GM19025 (cell line): ENCODE data around the gene MYO15B.

Source experiments
- ATAC-seq: cut with Tn5 transposase; IDR thresholded peaks from one replicate; pipeline ENCODE4 v1.9.1; 2021; ENCODE audit warnings: mild to moderate bottlenecking, low read depth, moderate library complexity; ENCODE audit not compliant: unreplicated experiment

Gene MYO15B

DNA sequence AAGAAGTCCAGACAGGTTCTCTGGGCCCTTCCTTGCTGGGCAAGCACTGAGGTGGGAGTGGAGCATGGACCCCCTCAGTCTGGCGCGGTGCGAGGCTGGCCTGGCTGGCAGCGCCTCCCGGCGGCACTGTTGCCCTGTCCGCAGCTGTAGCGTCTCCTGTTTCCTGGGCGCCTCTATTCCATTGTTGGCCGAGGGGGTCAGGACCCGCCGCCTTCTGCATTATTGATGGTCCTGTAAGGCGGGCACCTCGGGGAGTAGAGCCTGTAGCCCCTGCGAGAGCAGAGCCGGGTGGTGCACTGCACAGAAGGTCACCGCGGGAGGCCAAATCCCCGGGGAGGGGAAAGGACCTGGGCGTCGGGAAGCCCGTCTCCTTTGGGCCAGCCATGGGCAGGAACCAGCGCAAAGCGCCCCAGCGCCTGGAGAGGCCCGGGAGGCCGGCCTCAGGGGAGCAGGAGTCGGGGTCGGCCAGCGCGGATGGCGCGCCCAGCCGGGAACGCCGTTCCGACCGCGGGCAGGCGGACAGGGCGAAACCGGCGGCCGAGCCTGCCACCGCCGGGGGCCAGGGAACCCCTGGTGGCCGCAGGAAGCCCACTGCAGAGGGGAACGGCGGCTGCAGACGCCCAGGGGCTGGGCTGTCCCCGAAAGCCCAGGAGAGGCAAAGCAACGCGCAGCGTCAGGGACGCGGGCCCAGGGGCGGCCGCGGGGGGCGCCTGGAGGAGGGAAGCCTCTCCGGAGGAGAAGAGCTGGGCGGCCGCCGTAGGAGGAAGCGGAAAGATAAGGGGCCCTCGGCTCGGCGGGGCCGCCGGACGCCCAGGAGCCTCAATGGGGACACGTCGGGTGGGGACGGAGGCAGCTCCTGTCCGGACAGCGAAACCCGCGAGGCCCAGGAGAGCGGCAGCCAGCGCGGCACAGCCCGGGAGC is at the start of gene MYO15B:
MYO15B (plus strand) TSS at position 126 of the 921 bp plus-strand sequence; CDS start at position 384, 258 bp downstream.
- ATAC-seq = no peak

DNA sequence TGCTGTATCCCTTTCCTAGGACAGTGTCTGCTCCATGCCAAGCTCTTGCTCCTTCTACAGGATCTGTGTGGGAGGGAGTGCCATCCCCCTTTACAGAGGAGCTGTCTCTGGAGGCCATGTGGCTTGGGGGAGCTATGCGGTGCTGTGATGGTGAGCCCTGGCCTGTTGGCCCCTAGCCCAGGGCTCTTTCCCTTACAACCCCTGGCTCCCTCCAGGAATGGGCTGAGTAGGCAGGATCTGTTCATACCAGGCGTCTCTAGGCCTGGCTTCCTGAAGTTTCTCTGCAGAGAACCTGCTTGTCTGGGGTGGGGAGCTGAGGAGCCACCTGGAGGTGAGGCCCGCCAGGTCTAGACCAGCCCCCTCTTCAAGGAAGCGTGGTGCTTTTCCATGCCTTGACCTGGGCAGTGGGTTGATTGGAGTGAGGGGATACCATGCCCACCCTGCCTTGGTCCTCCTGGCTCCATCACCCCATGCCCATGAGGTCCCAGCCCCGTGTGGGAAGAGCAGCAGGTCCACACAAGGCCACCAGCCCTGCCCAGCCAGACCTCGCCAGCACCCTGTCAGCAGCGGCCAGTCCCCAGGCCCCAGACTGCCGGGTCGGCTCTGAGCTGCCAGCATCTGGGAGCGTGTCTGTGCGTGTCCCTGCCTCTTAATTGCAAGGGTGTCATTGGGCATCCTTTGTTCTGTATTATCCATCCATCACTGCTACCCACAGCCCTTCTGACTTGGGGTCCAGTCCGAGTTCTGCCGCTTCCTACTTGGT is 47.5 kb upstream of the MYO15B start:
- ATAC-seq = no peak

DNA sequence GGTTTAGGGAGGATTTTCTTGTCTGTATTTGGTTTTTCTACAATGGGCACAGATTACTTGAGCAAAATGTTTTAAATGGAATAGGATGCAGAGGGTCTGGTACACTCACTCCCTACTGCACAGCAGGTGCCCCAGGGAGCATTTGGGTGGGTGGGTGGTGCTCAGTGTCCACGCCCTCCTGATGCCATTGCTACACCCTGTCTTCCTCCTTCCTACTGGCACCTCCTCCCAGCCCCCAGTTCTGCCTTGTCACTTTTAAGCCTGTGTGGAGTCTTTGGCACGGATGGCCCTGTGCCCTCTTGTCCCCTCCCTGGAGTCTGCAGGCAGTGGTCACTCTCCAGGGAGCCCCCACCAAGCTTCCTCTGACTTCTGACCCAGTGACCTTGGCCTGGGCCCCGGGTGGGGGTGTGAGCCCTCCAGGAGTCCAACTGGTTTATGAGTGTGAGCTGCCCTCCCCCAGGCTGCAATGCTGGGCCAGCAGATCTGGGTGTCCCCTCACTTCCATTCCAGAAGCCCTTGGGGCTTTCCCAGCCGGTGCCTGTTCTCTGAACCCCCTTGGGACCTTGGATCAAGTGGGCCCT is 46.6 kb upstream of the MYO15B start:
- ATAC-seq = no peak

DNA sequence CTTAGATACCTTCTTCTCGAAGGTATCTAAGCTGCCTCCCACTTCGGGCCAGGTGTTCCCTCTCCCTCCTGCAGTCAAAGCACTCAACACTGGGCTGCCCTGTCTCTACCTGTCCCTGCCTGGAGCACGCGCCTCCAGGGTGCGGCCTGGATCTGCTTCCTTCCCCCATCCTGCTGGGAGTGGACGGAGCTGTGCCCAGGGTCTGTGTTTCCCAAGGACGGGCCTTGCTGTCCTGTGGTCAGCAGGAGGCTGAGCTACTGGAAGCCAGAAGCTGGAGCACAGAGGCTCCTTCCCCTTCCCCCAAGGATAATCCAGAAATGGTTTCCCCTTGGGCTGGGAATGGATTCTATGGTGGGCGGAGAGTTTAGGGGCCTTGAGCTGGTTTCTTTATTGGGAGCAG is 45.4 kb upstream of the MYO15B start:
- no peak for ATAC-seq

DNA sequence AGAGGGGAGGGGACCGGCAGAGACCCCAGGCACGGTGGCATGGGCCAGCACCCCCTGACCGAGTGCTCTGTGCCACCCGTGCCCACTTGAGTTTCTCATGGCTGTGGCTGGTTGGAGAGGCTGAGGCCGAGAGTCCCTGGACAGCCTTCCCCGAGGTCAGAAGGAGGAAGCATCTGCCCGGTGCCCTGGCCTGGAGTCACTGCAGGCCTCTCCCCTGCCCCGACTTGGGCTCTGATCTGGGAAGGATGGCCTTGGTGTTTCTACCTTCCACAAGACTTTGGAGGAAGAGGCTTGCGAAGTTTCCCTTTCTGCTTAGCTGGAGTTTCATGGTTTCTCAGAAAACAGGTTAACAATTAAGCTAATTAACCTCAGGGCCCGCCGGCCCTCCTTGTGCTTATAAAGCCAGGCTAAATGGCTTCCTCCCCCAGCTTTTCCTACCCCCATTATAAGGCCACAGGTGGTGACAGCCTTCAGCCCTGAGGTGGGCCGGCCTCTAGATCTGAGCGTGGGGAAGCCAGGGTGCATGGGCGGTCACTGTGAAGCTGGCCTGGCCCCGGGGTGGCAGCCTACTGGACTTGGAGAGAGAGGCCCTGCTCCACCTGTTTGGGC is 44.8 kb upstream of the MYO15B start:
- ATAC-seq = no peak

DNA sequence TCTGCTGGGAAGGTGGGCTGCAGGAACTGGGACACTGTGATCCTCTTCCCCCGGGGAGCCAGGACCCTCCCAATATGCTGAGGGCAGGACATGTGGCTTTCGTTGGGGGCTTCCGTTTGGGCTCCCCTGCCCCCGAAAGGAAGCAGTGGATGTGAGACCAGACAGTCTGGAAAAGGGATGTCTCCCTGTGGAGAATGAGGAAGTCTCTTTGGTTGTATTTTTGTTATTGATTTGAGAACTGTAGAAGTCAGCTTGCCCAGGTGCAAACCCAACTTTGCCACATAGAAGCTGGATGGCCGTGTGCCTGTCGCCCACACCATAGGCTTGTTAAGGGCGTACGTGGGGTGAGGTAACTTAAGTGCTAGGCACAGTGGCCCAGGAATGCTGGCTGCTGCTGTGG is 43.4 kb upstream of the MYO15B start:
- ATAC-seq = no peak

DNA sequence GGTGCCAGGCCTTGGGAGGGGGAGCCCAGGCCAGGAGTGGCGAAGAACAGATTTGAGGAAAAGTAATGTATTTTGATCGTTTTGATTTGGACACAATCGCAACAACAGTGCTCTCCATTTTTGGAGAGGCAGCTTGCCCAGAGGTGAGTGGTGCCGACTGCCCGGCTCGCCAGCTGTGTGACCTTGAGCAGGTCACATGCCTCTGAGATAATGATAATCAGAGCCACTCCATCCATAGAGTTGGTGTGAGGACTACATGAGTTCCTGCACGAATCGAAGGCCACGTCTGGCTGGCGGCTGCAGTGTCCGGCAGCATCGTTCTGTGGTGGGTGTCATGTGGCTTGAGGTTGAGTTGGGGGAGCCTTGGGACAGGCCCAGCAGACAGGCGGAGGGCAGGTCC is 41.4 kb upstream of the MYO15B start:
- ATAC-seq = no peak

DNA sequence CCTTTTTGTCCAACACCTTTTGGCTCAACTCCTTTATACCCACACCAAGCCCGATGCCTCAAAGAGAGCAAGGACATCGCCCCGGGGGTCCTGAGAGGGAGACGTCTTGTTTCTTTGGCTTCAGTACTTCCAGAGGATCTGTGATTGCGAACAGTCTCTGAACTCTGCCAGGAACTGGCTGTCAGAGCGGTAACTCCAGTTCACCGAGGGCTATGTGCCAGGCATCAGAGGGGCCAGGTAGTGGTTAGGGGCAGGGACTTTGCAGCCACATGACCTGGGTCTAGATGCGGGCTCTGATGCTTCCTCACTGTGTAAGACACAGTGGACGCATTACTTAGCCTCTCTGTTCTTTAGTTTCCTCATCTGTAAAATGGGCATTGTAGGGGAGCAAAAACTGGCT is 40.5 kb upstream of the MYO15B start:
- ATAC-seq = no peak

DNA sequence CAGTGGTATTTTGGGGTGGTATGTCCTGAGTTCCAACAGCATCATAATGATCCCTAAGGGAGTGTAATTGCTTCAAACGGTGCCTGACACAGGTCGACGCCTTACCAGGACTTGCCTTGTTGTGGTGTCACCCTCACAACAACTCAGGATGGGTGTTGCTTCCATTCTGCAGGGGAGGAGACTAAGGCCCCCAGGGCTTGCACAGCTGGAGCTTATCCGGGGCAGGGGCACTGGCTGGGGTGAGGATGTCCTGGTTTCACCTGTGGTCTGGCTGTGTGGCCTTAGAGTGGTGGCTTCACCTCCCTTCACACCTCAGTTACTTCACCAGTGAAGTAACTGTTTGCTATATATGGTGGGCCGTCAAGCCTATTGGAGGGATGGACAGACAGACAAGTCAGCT is 38.8 kb upstream of the MYO15B start:
- ATAC-seq = no peak

DNA sequence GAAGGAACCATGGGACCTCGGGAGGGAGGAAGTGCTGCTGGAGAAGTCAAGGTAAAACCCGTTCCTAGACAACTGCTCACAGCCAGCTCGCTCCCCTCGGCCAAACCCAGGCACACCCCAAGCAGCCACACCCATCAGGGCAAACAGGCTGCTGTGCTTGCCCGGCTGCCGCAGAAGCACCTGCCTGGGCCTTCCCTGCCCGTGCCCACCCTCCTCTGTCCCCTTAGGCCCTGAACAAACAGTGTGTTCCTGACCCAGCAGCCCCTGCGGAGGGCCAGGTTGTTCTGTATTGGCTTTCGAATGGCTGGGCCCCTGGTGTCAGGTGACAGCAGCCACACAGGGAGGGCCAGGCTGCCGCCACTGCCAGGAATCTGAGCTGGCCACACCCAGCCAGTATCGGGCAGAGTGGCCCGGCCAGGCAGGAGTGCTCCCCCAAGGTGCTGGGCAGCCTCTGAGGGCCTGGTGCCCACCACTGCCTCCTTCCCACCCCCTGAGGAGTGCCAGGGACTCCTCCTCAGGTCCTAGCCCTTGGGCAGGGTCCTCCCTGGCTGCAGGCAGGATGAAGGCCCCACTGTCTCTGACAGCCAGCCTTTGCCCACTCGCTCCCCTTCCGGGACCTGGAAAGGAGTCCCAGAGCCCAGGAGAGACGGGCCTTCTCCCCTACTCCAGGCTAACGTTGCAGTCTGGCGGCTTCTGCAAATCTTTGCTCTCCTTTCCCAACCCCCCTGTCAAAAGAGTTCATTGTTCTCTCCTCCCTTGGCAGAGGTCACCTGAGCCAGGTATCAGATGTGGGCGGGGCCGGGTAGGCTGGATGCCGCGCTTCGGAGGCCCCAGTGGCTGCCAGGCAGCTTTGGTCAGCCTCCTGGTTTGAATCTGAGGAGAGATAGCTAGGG is 38.1 kb upstream of the MYO15B start:
- ATAC-seq = no peak

DNA sequence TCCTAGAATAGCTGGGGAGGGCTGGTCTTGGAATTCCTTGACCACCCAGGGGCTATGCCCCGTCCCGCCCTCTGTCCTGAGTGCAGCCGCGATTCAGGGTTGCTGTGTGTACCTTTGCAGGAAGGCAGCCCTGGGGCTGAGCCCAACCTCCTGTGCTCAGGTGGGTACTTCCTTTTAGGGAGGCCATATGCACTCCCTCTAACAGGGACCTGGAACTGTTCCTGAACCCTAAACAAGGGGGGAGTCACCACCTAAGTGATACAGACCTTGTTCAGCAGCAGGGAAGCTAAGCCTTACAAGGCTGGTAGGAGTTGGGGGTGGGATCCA is 37.5 kb upstream of the MYO15B start:
- ATAC-seq = no peak

DNA sequence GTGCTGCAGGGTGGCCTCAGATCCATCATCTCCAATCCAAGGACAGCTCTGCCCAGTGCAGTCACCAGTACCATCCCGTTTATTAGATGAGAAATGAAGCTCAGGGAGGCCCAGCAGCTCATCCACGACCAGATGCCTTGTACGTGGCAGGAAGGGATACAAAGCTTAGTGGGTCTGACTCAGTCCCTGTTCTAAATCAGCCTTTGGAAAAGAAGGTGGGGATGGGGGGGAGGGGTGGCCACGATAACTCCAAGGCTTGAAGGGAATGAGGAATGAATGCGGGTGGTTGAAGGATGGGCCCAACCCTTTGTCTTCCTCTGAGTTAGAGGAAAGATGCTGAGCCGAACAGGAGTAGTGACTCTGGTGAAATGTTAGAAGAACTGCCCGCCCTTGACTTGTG is 36.3 kb upstream of the MYO15B start:
- no peak for ATAC-seq

DNA sequence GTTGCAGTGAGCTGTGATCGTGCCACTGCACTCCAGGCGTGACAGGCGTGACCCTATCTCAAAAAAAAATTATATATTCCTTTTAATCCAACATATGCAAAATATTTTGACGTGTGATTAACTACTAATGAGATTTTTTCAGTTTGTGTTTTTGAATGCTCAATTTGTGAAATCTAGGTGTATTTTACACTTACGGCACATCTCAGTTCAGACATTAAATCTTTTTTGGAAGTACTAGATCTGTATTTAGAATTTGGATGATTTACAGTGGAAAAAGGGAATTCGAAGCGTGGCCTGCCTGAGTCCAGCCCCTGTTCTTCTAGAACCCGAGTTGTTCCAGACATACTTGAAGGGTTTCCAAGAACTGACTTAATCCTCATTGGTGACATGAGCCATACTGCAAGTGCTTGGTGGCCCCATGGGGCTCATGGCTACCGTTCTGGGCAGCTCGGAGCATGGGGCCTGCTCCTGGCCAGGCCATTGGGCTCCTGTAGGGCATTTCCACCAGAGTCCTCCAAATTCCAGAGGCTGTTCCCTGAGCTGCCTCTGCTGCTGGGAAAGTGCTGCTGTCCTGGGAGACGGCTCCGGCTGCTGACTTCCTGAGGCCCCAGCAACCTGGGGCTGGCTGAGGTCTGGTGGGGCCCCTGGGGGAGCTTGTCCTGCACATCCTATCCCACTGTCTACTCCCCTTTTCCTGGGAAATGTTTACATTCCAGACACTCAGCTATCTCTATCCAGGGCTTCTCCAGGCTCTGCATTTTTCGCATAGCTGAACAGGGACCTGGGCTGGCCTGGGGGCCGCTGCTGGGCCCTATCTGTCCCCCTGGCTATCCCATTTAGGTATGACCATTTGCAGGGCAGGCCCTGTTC is 34.9 kb upstream of the MYO15B start:
- ATAC-seq = no peak

DNA sequence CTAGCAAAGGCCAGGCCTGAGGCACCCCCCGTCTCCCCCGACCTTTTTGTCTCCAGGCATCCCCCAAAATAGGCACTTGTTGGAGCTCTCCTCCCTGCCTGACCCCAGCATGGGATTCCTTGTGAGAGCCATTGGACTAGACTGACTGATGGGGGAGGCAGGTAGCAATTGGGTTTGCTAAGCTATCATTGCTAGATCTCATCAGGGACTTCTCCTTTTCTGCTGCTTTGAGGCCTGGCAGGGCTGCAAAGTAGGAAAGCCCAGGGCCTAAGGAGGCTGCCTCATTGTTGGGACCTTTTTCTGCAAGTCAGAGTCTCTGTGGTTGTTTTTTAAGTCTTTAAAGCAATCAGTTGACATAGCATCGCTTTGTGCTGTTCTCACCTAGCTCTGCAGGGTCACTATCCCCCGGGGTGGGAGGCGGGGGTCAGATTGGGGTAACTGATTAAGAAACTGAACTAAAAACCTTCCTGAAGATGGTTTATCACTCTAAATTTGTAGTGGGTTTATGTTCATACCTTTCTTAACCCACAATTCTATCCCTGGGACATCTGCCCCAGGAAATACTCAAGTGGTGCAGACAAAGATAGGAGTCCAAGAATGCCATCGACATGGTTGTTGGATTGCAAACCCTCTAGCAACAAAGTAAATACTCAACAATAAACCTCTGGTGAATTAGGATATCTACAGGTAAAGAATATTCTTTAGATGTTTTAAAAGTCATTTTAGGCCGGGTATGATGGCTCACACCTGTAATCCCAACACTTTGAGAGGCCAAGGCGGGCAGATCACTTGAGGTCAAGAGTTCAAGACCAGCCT is 34.1 kb upstream of the MYO15B start:
- no peak for ATAC-seq

DNA sequence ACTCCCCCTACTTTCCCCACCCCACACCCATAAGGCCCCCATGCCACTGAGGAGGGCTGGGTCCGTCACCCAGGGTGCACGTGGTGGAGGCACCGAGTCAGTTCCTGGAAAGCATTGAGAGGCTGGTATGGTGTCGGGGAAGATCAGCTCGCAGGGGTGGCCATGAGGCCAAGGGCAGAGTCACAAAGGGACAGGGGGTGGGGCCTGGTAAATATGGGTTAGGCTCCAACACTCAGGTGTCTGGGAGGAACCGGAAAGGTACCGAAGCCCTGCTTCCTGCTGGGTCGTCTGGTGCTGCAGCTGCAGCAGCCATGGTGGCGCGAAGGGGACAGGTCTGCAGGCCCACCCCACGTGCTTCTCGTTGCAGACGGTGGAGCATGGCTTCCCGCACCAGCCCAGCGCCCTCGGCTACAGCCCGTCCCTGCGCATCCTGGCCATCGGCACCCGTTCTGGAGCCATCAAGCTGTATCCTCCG is 31.9 kb upstream of the MYO15B start:
- ATAC-seq = no peak

DNA sequence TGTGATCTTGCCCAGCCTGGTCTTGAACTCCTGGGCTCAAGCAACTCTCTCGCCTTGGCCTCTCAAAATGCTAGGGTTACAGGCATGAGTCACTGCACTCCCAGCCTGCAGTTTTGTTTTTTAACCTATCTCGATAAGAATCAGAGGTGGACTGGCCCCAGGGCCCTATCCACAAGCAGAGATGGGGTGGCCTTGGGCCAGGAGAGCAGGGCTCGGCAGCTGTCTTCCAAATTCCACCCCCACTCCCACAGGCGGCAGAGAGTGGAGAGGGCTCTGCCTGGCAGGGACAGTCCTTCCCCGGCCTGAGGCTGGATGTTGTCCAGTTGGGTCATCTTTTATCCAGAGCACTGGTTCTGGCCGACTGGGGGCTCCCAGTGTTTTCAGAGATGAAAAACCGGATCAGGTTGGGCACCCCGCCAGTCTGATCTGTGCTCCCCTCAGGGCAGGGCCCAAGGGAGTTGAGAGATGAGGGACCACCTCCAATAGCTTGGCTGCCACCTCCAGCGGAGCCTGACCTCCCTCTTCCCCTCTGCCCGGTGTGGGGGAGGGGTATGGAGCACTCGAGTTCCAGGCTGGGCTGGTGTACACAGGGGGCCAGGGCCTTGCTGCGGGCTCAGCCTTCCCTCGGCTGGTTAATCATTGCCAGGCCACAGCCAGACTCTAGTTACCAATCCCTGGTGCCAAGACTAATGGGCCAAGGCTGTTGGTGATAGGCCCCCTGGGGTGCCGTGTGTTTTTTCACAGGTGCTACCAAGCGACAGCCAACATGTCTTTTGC is 30.3 kb upstream of the MYO15B start:
- no peak for ATAC-seq

DNA sequence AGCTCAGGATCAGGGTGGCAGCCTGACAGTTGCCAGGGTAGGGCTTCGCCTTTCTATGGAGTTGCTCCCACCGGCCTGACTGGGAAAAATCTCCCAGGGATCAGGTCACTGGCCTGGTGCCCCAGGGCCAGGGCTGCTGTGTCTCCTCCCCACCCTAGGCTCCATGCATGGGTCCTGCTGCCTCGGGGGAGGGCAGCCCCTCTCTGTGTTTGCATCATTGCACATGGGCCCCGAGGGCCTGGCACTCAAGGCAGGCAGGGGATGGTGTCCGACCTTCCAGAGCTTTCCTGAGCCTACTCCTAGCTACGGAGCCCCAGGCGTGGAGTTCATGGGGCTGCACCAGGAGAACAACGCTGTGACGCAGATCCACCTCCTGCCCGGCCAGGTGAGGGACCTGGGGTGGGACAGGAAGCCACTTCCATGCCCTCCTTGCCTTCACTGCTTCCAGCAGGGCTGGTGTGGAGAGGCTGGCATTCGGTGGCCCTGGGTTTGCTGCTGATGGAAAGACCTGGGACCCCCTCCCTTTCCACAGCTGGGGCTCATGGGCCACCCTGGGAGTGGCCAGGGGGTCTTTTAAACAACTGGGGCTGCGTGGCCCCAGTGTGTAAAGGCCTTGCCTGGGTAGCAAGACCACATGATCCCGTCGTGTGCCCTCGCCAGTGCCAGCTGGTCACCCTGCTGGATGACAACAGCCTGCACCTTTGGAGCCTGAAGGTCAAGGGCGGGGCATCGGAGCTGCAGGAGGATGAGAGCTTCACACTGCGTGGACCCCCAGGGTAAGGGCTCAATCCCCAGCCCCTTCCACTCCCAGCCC is 29.5 kb upstream of the MYO15B start:
- ATAC-seq = no peak
